HepG2 (cell line): ENCODE data around the gene RPUSD3. TPM values are rescaled to one million over a fixed set of nuclear protein-coding genes. Genes with fewer than 3 reads are reported as not detected.

Experiments used
- ATF7 ChIP-seq, 2 experiments: fragments of 450-650 bp in 1 of 2; sonication (generic) in 1 of 2; formaldehyde crosslinking in 1 of 2; IDR thresholded peaks; 2 replicates each; pipeline versions ENCODE4 v1.4.0 to v1.6.1; 2016 to 2020; ENCODE audit warnings: antibody characterized with exemption in 1 of 2, mild to moderate bottlenecking in 1 of 2, missing genetic modification reagents in 1 of 2
- DZIP1 ChIP-seq: sonication (generic); formaldehyde crosslinking; IDR thresholded peaks from 2 replicates; pipeline ENCODE4 v1.5.0; 2020; ENCODE audit warnings: mild to moderate bottlenecking, missing genetic modification reagents
- HES4 ChIP-seq: sonication (generic); formaldehyde crosslinking; IDR thresholded peaks from 2 replicates; pipeline ENCODE4 v1.9.0; 2021; ENCODE audit warnings: mild to moderate bottlenecking, missing genetic modification reagents, borderline replicate concordance
- KAT7 ChIP-seq: IDR thresholded peaks from 2 replicates; pipeline ENCODE4 v1.6.1; 2018; ENCODE audit warnings: borderline replicate concordance, missing compliant biosample characterization
- KDM2A ChIP-seq: sonication (generic); formaldehyde crosslinking; IDR thresholded peaks from 2 replicates; pipeline ENCODE4 v1.4.0; 2020; ENCODE audit warnings: low read depth, missing genetic modification reagents, borderline replicate concordance
- MYC ChIP-seq: sonication (generic); formaldehyde crosslinking; IDR thresholded peaks from 2 replicates; pipeline ENCODE4 v1.9.0; 2021; ENCODE audit warnings: missing genetic modification reagents, borderline replicate concordance
- SIN3A ChIP-seq: IDR thresholded peaks from 2 replicates; pipeline ENCODE4 v1.6.1; 2011; ENCODE audit warnings: low read depth, mild to moderate bottlenecking, control low read depth, low read length, borderline replicate concordance
- SP1 ChIP-seq, 2 experiments: fragments of 450-650 bp in 1 of 2; sonication (generic) in 1 of 2; formaldehyde crosslinking in 1 of 2; IDR thresholded peaks; 2 replicates each; pipeline versions ENCODE4 v1.4.0 to v1.6.1; 2016 to 2020; ENCODE audit warnings: missing genetic modification reagents in 1 of 2
- TBX2 ChIP-seq: sonication (generic); formaldehyde crosslinking; IDR thresholded peaks from 2 replicates; pipeline ENCODE4 v1.5.0; 2020; ENCODE audit warnings: missing genetic modification reagents, mild to moderate bottlenecking, borderline replicate concordance
- TEF ChIP-seq: sonication (generic); formaldehyde crosslinking; IDR thresholded peaks from 2 replicates; pipeline ENCODE4 v1.5.0; 2020; ENCODE audit warnings: missing genetic modification reagents
- TFAP4 ChIP-seq: sonication (generic); IDR thresholded peaks from 2 replicates; pipeline ENCODE4 v1.6.1; 2016; ENCODE audit warnings: low read depth, borderline replicate concordance
- WIZ ChIP-seq: sonication (generic); formaldehyde crosslinking; IDR thresholded peaks from 2 replicates; pipeline ENCODE4 v1.5.1; 2020; ENCODE audit warnings: mild to moderate bottlenecking, missing genetic modification reagents
- ZNF329 ChIP-seq: sonication (generic); formaldehyde crosslinking; IDR thresholded peaks from 2 replicates; pipeline ENCODE4 v1.9.0; 2021; ENCODE audit warnings: low read depth, mild to moderate bottlenecking, missing genetic modification reagents
- ZNF34 ChIP-seq: sonication (generic); formaldehyde crosslinking; IDR thresholded peaks from 2 replicates; pipeline ENCODE4 v1.4.0; 2020; ENCODE audit warnings: mild to moderate bottlenecking, missing genetic modification reagents, borderline replicate concordance
- polyA plus RNA-seq, 8 experiments: library from polyadenylated mRNA; depleted of rRNA in 3 of 8; stranded (reverse) in 7 of 8; unstranded in 1 of 8; fragments of >200 nt; fragmentation: Illumina TruSeq in 4 of 8; extraction: Trizol in 4 of 8; gene quantifications; 2 replicates each; pipeline versions ENCODE4 v1.2.1 to v1.2.3, GENCODE V29; 2011 to 2016; ENCODE audit warnings: low read depth in 4 of 8, missing spikeins in 1 of 8, mixed read lengths in 1 of 8; ENCODE audit not compliant: insufficient read depth in 1 of 8
- total RNA-seq, 5 experiments: library from RNA; depleted of rRNA; stranded (reverse); fragments of >200 nt; fragmentation: Illumina TruSeq; extraction: Trizol; gene quantifications; 2 replicates each; pipeline ENCODE4 v1.2.3, GENCODE V29; 2016; ENCODE audit warnings: low read depth in 1 of 5
- TF ChIP-seq, protein P1 (sequence below): sonication (generic); formaldehyde crosslinking; IDR thresholded peaks from 2 replicates; pipeline ENCODE4 v1.4.0; 2020; ENCODE audit warnings: mild to moderate bottlenecking, missing genetic modification reagents
- TF ChIP-seq, protein P2 (sequence below): sonication (generic); formaldehyde crosslinking; IDR thresholded peaks from 2 replicates; pipeline ENCODE4 v1.4.0; 2020; ENCODE audit warnings: missing genetic modification reagents, borderline replicate concordance

RPUSD3 gene
- total and polyA plus RNA-seq, 2 of the 13 experiments (the other 11 are each of a cell fraction or from before 2014, with no cell fraction given): 32.1 to 48.7 TPM

- TF ChIP-seq, protein P1, sequence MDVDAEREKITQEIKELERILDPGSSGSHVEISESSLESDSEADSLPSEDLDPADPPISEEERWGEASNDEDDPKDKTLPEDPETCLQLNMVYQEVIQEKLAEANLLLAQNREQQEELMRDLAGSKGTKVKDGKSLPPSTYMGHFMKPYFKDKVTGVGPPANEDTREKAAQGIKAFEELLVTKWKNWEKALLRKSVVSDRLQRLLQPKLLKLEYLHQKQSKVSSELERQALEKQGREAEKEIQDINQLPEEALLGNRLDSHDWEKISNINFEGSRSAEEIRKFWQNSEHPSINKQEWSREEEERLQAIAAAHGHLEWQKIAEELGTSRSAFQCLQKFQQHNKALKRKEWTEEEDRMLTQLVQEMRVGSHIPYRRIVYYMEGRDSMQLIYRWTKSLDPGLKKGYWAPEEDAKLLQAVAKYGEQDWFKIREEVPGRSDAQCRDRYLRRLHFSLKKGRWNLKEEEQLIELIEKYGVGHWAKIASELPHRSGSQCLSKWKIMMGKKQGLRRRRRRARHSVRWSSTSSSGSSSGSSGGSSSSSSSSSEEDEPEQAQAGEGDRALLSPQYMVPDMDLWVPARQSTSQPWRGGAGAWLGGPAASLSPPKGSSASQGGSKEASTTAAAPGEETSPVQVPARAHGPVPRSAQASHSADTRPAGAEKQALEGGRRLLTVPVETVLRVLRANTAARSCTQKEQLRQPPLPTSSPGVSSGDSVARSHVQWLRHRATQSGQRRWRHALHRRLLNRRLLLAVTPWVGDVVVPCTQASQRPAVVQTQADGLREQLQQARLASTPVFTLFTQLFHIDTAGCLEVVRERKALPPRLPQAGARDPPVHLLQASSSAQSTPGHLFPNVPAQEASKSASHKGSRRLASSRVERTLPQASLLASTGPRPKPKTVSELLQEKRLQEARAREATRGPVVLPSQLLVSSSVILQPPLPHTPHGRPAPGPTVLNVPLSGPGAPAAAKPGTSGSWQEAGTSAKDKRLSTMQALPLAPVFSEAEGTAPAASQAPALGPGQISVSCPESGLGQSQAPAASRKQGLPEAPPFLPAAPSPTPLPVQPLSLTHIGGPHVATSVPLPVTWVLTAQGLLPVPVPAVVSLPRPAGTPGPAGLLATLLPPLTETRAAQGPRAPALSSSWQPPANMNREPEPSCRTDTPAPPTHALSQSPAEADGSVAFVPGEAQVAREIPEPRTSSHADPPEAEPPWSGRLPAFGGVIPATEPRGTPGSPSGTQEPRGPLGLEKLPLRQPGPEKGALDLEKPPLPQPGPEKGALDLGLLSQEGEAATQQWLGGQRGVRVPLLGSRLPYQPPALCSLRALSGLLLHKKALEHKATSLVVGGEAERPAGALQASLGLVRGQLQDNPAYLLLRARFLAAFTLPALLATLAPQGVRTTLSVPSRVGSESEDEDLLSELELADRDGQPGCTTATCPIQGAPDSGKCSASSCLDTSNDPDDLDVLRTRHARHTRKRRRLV: peak; percentile 83; the same call in 1 of the 2 replicates
- TF ChIP-seq TFAP4 (no peak; the same call in 1 of the 2 replicates), TBX2 (CRISPR knock-in tag) (peak; percentile 83), ATF7 (IDR thresholded peaks at IDR 0.05) (no peak), ATF7 (CRISPR knock-in tag; IDR thresholded peaks at IDR 0.05) (no peak; the same call in 1 of the 2 replicates), WIZ (CRISPR knock-in tag) (0 out of 2 replicates have a peak, but pooled peaks have one; percentile 56), MYC (CRISPR knock-in tag) (peak; percentile 92), KDM2A (peak; percentile 85), SP1 (IDR thresholded peaks at IDR 0.05) (no peak), SP1 (CRISPR knock-in tag; IDR thresholded peaks at IDR 0.05) (peak; percentile 51), ZNF34 (CRISPR knock-in tag) (no peak), SIN3A (peak; percentile 80; the same call in 1 of the 2 replicates), ZNF329 (CRISPR knock-in tag) (peak; percentile 73; the same call in 1 of the 2 replicates), DZIP1 (peak; percentile 87), KAT7 (CRISPR knock-in tag) (peak; percentile 89; the same call in 1 of the 2 replicates), HES4 (peak; percentile 92), TEF (no peak; the same call in 1 of the 2 replicates)
- TF ChIP-seq, protein P2, sequence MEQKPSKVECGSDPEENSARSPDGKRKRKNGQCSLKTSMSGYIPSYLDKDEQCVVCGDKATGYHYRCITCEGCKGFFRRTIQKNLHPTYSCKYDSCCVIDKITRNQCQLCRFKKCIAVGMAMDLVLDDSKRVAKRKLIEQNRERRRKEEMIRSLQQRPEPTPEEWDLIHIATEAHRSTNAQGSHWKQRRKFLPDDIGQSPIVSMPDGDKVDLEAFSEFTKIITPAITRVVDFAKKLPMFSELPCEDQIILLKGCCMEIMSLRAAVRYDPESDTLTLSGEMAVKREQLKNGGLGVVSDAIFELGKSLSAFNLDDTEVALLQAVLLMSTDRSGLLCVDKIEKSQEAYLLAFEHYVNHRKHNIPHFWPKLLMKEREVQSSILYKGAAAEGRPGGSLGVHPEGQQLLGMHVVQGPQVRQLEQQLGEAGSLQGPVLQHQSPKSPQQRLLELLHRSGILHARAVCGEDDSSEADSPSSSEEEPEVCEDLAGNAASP: peak; percentile 44; the same call in 1 of the 2 replicates
These were observed 46.7 kb upstream of the RPUSD3 start, which contains the start of gene JAGN1 (continued) for GRCh38 chr3:9890249-9891071.
